GM12878 (cell line): ENCODE measurements around the gene PRDM12.

Experiments
- HDGF ChIP-seq: fragments of 450-650 bp; IDR thresholded peaks from 2 replicates; pipeline ENCODE4 v1.6.1; 2016; ENCODE audit warnings: antibody characterized with exemption
- POU2F2 ChIP-seq: IDR thresholded peaks from 3 replicates; pipeline ENCODE4 v1.6.1; 2011; ENCODE audit warnings: low read depth, mild to moderate bottlenecking, low read length, borderline replicate concordance

DNA sequence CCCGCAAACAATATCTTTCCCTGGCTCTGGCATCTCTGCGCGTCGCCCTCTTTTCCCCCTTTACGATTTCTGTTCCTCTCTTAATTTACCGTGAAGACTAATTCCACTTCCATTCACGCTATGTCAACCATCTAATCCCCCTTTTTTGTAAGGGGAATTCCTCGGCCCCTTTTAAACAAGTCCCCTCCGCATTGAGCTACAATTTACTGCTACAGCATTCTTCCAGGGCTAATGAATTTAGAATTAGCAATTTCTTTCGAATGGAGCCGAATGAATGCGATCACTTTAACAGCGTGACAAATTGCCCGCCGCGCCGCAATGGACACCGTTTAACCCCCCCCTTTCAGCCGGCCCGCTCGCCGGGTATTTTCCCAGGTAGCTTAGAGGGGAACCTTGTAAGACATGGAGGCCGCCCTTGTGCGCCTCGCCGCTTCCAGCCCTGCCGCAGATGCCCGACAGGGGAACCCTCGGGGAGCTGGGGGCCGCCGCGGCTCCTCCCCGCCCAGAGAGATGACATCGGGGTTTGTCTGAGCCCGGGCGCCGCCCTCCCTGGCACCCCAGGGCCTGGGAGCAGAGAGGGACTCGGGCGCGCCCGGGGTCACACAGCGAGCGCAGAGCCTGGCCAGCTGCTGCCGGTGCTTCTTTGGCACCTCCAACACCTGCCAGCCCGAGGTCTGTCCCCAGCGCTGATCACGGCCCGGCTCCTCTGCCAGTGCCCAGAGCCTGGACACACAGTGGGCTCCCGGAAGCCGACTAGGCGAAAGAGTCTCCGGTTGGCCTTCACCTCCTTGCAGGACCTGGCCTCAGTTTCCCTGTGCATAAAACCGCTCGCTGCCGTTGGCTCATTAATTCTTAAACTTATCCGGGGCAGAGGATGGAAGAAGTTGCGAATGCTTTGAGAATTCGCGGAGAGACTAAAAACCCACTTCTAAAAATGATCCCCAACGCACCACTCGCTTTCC, 1.3 kb downstream of the PRDM12 start:
- TF ChIP-seq HDGF, result no peak
- no peak for TF ChIP-seq POU2F2
